Cardiac muscle cell (in vitro differentiated cells and primary cell): ENCODE measurements around the gene PARP11. TPM values are rescaled to one million over a fixed set of nuclear protein-coding genes. Genes with fewer than 3 reads are reported as not detected.

Experiments used
- DNase-seq, 2 donors: peaks; one replicate each; pipeline versions ENCODE4 v3.0.0 to v3.0.0-alpha.2; 2010 to 2017; ENCODE audit warnings: low read depth in 1 of 2, low spot score in 1 of 2
- H3K27ac ChIP-seq: fragments of 200-600 bp; sonication (generic); 2 replicates; pipeline ENCODE4 v1.5.1; 2016
- H3K27me3 ChIP-seq: fragments of 200-600 bp; sonication (generic); 2 replicates; pipeline ENCODE4 v1.6.0; 2016; ENCODE audit warnings: control low read depth
- H3K36me3 ChIP-seq: fragments of 200-600 bp; sonication (generic); 2 replicates; pipeline ENCODE4 v1.5.1; 2016; ENCODE audit warnings: control low read depth
- H3K4me1 ChIP-seq: fragments of 200-600 bp; sonication (generic); 2 replicates; pipeline ENCODE4 v1.8.1; 2017; ENCODE audit warnings: low read depth, mild to moderate bottlenecking, mixed run types
- H3K4me3 ChIP-seq: fragments of 200-600 bp; sonication (generic); 2 replicates; pipeline ENCODE4 v1.5.1; 2016; ENCODE audit warnings: mild to moderate bottlenecking
- H3K9me3 ChIP-seq: fragments of 200-600 bp; sonication (generic); 2 replicates; pipeline ENCODE4 v1.5.1; 2017; ENCODE audit warnings: low read depth, mild to moderate bottlenecking, control low read depth
- polyA plus RNA-seq: library from polyadenylated mRNA; unstranded; fragments of >200 nt; fragmentation: Nextera tagmentation; extraction: Ambion mirVana; gene quantifications from 2 replicates; pipeline ENCODE4 v1.2.1, GENCODE V29; 2016
- total RNA-seq: library from RNA; depleted of rRNA; stranded (reverse); fragments of >200 nt; gene quantifications from 2 replicates; pipeline ENCODE4 v1.2.3, GENCODE V29; 2016
- TF ChIP-seq, protein P1 (sequence below): IDR thresholded peaks from 2 replicates; pipeline ENCODE4 v1.5.1; 2012; ENCODE audit warnings: low read depth, mild to moderate bottlenecking, low read length

The PARP11 gene
- total and polyA plus RNA-seq, 2 experiments from 2014 or later, result 2.5 to 5.7 TPM

DNA sequence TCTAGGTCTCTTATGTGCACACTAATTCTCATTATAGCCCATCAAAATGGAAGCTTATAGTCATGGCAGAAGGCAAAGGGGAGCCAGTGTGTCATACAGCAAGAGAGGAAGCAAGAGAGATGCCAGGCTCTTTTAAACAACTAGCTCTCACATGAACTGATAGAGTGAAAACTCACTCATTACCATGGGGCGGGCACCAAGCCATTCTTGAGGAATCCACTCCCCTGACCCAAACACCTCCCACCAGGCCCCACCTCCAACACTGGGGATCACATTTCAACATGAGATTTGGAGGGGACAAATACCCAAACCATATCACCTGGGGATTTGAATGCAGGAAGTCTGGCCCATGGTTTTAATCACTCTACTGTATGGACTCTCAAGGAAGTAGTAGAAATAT, 83.4 kb downstream of the PARP11 start:
- Histone ChIP-seq H3K27me3 (no peaks in the 10 kb centered on the region), H3K9me3 (no peaks in the 10 kb centered on the region), H3K27ac (no peak overlapping the region), H3K36me3 (no peaks in the 10 kb centered on the region), H3K4me1 (peaks cover 5% of the 10 kb centered on the region), H3K4me3 (no peak overlapping the region)
- DNase-seq, result no peak
- TF ChIP-seq, protein P1, sequence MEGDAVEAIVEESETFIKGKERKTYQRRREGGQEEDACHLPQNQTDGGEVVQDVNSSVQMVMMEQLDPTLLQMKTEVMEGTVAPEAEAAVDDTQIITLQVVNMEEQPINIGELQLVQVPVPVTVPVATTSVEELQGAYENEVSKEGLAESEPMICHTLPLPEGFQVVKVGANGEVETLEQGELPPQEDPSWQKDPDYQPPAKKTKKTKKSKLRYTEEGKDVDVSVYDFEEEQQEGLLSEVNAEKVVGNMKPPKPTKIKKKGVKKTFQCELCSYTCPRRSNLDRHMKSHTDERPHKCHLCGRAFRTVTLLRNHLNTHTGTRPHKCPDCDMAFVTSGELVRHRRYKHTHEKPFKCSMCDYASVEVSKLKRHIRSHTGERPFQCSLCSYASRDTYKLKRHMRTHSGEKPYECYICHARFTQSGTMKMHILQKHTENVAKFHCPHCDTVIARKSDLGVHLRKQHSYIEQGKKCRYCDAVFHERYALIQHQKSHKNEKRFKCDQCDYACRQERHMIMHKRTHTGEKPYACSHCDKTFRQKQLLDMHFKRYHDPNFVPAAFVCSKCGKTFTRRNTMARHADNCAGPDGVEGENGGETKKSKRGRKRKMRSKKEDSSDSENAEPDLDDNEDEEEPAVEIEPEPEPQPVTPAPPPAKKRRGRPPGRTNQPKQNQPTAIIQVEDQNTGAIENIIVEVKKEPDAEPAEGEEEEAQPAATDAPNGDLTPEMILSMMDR, result no peak

DNA sequence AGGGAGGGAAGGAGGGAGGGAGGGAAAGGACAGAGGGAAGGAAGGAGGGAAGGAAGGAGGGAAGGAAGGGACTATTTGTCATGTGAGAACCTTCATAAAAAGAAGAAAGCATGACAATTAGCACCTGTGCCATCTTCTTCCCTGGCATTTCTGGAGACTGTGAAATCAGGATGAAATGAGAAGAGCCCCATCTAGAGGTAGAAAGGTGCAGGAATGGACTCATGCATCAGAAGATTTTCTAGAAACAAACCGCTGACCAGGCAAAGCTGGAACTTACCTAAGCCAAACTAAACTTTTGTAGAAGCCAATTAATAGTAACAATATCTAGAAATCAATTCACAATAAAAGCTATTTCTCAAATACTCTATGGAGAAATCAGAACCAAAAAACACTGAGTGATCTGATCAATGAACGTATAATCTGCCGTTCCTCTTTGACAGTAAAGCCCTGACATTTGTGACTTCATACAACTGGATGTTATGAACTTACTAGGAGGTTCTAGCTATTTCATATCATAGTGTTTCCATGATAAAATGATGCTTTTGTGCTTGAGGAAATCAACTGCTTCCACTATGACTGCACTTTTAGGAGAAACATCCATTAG, 95.9 kb downstream of the PARP11 start:
- Histone ChIP-seq H3K4me1 (no peaks in the 10 kb centered on the region), H3K4me3 (no peak overlapping the region), H3K27ac (no peak overlapping the region), H3K9me3 (no peaks in the 10 kb centered on the region), H3K36me3 (no peaks in the 10 kb centered on the region), H3K27me3 (peaks cover 5% of the 10 kb centered on the region)
- peak; percentile 56 to 60 for DNase-seq
- TF ChIP-seq, protein P1, result peak; percentile 81

GRCh38 chr12:3775385-3776035, 97.7 kb downstream of the PARP11 start:
- TF ChIP-seq, protein P1, result no peak
- H3K4me1 ChIP-seq, result no peaks in the 10 kb centered on the region
- H3K36me3 ChIP-seq, result no peaks in the 10 kb centered on the region
- no peaks in the 10 kb centered on the region for H3K9me3 ChIP-seq
- DNase-seq, result no peak
- H3K4me3 ChIP-seq, result no peak overlapping the region
- peaks cover 5% of the 10 kb centered on the region for H3K27me3 ChIP-seq
- H3K27ac ChIP-seq, result no peak overlapping the region

GRCh38 chr12:3772380-3772779, 100.8 kb downstream of the PARP11 start:
- peak in 1 of 2 donors; percentile 6 for DNase-seq
- H3K4me1 ChIP-seq, result no peaks in the 10 kb centered on the region
- TF ChIP-seq, protein P1, result no peak

DNA sequence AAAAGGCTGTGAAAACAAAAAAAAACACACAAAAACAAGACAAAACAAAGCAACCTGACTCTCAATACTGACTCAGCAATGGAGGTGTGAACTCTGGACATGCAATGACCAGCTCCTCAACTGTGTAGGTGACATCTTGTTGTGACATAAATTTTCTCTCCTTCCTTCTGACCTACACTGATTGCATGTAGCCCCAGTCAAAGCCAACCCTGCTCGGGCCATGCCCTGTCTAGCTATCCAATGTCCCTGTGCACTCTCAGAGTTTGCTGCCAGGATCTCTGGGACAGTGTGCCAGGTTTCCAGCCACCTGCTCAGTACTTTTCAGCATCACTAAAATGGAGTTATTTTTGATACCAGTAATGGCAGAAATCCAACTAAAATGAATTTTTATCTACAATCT, 101.3 kb downstream of the PARP11 start:
- TF ChIP-seq, protein P1, result no peak
- H3K27ac ChIP-seq, result no peak overlapping the region
- no peak for DNase-seq
- H3K36me3 ChIP-seq, result no peaks in the 10 kb centered on the region
- no peak overlapping the region for H3K4me3 ChIP-seq
- H3K27me3 ChIP-seq, result peaks cover 5% of the 10 kb centered on the region
- H3K4me1 ChIP-seq, result no peaks in the 10 kb centered on the region
- H3K9me3 ChIP-seq, result no peaks in the 10 kb centered on the region

More at GRCh38 chr12:3772380-3772779, 100.8 kb downstream of the PARP11 start:
- Histone ChIP-seq H3K36me3 (no peaks in the 10 kb centered on the region), H3K4me3 (no peak overlapping the region), H3K27ac (no peak overlapping the region), H3K27me3 (peaks cover 5% of the 10 kb centered on the region), H3K9me3 (no peaks in the 10 kb centered on the region)
